Measurements from ENCODE around the gene TMEM132A.

GRCh38 chr11:60970369-60970774 lies 46.1 kb downstream of the TMEM132A start:
- TF ChIP-seq CTCF (IDR thresholded peaks at IDR 0.05) (peak; percentile 89), POLR2AphosphoS5 (IDR thresholded peaks at IDR 0.05; ENCODE audit: low read depth, low read length) (no peak), REST (IDR thresholded peaks at IDR 0.05; ENCODE audit: insufficient read depth in 1 of 2, low read depth in 2 of 2, low read length in 1 of 2) (no peak), TCF7L2 (IDR thresholded peaks at IDR 0.05; ENCODE audit: low read depth, low read length) (no peak)

Data from Panc1 (cell line).